ENCODE data around the gene SARDH.
"Not testable (repeated sequence)": the region's sequence is repeated elsewhere in the genome, so short reads cannot be mapped to it uniquely, and the experiment has no call there.

- not testable (repeated sequence) for TF ChIP-seq POLR2A, CTCF (IDR thresholded peaks at IDR 0.05)
These were observed 62.4 kb downstream of the SARDH start for GRCh38 chr9:133675796-133676195.

Data from heart left ventricle (tissue), 13 donors.